Measurements from ENCODE around the gene PTGER4. TPM values are rescaled to one million over a fixed set of nuclear protein-coding genes. Genes with fewer than 3 reads are reported as not detected.
A peak's percentile ranks its signal among the peaks of the same experiment; 100 is the strongest.
"Not testable (repeated sequence)": the region's sequence is repeated elsewhere in the genome, so short reads cannot be mapped to it uniquely, and the experiment has no call there.

PTGER4 gene
- total RNA-seq, result 10.3 and 36.8 TPM in 2 replicates

DNA sequence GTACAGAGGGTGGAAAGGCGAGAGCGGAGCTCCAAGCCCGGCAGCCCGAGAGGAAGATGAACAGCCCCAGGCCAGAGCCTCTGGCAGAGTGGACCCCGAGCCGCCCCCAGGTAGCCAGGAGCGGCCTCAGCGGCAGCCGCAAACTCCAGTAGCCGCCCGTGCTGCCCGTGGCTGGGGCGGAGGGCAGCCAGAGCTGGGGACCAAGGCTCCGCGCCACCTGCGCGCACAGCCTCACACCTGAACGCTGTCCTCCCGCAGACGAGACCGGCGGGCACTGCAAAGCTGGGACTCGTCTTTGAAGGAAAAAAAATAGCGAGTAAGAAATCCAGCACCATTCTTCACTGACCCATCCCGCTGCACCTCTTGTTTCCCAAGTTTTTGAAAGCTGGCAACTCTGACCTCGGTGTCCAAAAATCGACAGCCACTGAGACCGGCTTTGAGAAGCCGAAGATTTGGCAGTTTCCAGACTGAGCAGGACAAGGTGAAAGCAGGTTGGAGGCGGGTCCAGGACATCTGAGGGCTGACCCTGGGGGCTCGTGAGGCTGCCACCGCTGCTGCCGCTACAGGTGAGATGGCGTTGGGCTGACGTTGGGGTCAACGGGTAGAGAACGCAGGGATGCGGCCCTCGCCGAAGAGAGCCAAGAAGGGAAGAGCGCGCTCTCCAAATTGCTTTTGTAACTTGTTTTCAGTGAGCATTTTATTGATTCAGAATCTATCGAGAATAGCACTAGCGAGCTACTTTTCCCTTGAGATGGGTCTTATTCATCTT is at the start of gene PTGER4:
TSS of gene PTGER4 (plus strand) at position 3 of the 769 bp plus-strand sequence. CDS start 1,079 bp downstream, outside the sequence.
- peak within 1 kb of the TSS; percentile 73 for H3K4me3 ChIP-seq (ENCODE audit: low read depth, low read length)
- TF ChIP-seq, protein P1, sequence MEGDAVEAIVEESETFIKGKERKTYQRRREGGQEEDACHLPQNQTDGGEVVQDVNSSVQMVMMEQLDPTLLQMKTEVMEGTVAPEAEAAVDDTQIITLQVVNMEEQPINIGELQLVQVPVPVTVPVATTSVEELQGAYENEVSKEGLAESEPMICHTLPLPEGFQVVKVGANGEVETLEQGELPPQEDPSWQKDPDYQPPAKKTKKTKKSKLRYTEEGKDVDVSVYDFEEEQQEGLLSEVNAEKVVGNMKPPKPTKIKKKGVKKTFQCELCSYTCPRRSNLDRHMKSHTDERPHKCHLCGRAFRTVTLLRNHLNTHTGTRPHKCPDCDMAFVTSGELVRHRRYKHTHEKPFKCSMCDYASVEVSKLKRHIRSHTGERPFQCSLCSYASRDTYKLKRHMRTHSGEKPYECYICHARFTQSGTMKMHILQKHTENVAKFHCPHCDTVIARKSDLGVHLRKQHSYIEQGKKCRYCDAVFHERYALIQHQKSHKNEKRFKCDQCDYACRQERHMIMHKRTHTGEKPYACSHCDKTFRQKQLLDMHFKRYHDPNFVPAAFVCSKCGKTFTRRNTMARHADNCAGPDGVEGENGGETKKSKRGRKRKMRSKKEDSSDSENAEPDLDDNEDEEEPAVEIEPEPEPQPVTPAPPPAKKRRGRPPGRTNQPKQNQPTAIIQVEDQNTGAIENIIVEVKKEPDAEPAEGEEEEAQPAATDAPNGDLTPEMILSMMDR (conservative IDR thresholded peaks at IDR 0.05; ENCODE audit: low read depth, low read length), result no peak
- DNase-seq (ENCODE audit: low read depth), result no peak

DNA sequence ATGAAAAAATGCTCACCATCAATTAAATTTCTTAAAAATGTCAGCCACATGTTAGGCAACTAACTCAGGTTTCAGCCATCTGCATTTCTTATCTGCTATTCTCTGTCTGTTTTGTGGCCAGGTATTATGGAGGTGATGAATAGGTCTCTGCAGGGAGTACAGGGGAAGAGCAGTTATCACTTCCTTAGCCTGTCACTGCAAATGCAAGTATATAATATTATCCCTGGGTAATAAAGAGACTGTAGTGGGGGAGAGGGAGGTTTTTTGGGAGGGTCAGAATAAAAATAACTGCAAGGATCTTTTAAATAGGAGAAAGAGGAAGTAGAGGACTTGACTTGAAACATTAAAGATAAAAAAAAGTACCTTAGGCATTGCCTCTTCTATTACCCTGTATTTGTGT is 49.6 kb upstream of the PTGER4 start:
- no peak for DNase-seq (ENCODE audit: low read depth)
- no peak overlapping the region for H3K4me3 ChIP-seq (ENCODE audit: low read depth, low read length)
- TF ChIP-seq, protein P1 (conservative IDR thresholded peaks at IDR 0.05; ENCODE audit: low read depth, low read length), result no peak

DNA sequence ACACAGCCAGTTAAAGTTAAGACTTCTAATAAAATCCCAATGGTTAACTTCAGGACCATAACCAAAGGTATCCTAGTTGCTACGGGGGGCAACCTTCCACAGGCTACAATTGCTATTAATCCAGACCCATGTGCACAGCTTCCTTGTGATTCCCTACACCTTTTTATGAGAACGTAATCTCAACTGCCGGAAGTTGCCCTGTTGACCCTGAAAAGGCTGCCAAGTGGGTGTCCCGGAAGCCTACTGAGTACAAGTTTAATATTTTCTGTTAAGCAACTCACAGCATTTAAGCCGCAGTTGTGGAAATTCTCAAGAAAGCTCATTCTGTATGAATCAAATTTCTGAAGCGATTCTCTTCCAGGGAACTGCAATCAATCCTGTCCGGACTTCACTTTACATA is 48.5 kb upstream of the PTGER4 start:
- DNase-seq (ENCODE audit: low read depth), result no peak
- TF ChIP-seq, protein P1 (conservative IDR thresholded peaks at IDR 0.05; ENCODE audit: low read depth, low read length), result no peak
- H3K4me3 ChIP-seq (ENCODE audit: low read depth, low read length), result no peak overlapping the region

DNA sequence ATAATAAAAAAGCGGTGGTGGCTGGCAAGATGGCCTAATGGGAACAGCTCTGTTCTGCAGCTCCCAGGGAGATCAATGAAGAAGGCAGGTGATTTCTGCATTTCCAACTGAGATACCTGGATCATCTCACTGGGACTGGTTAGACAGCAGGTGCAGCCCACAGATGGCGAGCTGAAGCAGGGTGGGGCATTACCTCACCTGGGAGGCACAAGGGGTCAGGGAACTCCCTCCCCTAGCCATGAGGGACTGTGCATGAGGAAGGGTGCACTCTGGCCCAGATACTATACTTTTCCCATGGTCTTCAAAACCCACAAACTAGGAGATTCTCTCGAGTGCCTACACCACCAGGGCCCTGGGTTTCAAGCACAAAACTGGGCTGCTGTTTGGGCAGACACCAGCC is 45.6 kb upstream of the PTGER4 start:
- TF ChIP-seq, protein P1 (conservative IDR thresholded peaks at IDR 0.05; ENCODE audit: low read depth, low read length), result no peak

DNA sequence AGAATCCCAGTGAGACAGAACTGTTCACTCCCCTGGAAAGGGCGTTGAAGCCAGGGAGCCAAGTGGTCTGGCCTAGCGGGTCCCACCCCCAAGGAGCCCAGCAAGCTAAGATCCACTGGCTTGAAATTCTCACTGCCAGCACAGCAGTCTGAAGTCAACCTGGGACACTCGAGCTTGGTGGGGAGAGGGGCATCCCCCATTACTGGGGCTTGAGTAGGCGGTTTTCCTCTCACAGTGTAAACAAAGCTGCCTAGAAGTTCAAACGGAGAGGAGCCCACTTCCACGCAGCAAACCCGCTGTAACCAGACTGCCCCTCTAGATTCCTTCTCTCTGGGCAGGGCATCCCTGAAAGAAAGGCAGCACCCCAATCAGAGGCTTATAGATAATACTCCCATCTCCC is 45.1 kb upstream of the PTGER4 start:
- TF ChIP-seq, protein P1 (conservative IDR thresholded peaks at IDR 0.05; ENCODE audit: low read depth, low read length), result no peak
- no peak overlapping the region for H3K4me3 ChIP-seq (ENCODE audit: low read depth, low read length)

More for the DNA sequence above, 45.6 kb upstream of the PTGER4 start:
- no peak overlapping the region for H3K4me3 ChIP-seq (ENCODE audit: low read depth, low read length)
- DNase-seq (ENCODE audit: low read depth), result no peak

DNA sequence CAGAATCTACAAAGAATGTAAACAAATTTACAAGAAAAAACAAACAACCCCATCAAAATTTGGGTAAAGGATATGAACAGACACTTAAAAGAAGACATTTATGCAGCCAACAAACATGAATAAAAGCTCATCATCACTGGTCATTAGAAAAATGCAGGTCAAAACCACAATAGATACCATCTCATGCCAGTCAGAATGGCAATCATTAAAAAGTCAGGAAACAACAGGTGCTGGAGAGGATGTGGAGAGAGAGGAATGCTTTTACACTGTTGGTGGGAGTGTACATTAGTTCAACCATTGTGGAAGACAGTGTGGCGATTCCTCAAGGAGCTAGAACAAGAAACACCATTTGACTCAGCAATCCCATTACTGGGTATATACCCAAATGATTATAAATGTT is 40.2 kb upstream of the PTGER4 start:
- DNase-seq (ENCODE audit: low read depth), result not testable (repeated sequence)

More for the DNA sequence above, 45.1 kb upstream of the PTGER4 start:
- no peak for DNase-seq (ENCODE audit: low read depth)

DNA sequence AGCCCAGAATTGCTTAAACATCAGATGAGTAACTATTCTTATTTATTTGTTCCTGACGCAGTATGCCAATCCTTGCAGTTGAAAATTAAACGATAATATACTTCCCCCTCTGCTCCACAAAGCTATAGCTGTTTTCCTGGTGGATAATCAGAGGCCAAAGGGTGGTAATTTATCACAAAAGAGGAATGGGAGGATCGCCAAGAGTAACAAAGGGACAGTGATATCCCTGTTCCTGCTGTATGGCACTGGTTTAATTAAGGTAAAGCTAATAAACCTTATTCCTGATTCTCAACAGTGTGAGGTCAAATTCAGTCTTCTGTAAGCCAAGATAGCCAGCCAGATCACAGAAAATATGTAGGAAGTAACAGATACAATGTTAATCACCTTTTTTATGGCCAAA is 33.4 kb upstream of the PTGER4 start:
- DNase-seq (ENCODE audit: low read depth), result no peak

More for the DNA sequence above, 40.2 kb upstream of the PTGER4 start:
- not testable (repeated sequence) for H3K4me3 ChIP-seq (ENCODE audit: low read depth, low read length)

More for the DNA sequence above, 33.4 kb upstream of the PTGER4 start:
- no peak overlapping the region for H3K4me3 ChIP-seq (ENCODE audit: low read depth, low read length)
- TF ChIP-seq, protein P1 (conservative IDR thresholded peaks at IDR 0.05; ENCODE audit: low read depth, low read length), result no peak

Measured in epithelial cell of proximal tubule (primary cell).